ENCODE measurements around the gene DHX16.

DHX16 gene

DNA sequence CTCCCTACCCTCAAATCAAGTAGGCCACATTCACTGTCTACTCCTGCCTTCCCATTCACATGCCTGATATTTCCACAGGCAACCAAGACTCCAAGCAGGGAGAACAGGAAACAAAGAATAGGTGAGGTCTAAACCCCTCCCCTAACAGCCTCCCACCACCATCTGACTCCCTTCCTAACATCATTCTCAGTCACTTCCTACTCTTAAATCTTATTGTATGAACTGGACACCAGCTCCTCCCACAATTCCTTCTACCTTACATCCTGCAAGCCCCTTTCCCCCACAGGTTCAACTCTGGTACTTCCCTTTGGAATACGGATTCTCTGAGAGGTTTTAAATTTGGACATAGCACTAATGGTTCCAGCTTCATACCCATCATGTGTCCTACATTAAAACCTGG is 26.8 kb downstream of the DHX16 start:
- no peak for DNase-seq (ENCODE audit: low read depth)
- H3K4me3 ChIP-seq (ENCODE audit: control insufficient read depth, low read depth, low read length), result no peak overlapping the region
- TF ChIP-seq, protein P1, sequence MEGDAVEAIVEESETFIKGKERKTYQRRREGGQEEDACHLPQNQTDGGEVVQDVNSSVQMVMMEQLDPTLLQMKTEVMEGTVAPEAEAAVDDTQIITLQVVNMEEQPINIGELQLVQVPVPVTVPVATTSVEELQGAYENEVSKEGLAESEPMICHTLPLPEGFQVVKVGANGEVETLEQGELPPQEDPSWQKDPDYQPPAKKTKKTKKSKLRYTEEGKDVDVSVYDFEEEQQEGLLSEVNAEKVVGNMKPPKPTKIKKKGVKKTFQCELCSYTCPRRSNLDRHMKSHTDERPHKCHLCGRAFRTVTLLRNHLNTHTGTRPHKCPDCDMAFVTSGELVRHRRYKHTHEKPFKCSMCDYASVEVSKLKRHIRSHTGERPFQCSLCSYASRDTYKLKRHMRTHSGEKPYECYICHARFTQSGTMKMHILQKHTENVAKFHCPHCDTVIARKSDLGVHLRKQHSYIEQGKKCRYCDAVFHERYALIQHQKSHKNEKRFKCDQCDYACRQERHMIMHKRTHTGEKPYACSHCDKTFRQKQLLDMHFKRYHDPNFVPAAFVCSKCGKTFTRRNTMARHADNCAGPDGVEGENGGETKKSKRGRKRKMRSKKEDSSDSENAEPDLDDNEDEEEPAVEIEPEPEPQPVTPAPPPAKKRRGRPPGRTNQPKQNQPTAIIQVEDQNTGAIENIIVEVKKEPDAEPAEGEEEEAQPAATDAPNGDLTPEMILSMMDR (IDR thresholded peaks at IDR 0.05; ENCODE audit: control insufficient read depth, insufficient read depth, low read depth, low read length, missing control alignments), result no peak

DNA sequence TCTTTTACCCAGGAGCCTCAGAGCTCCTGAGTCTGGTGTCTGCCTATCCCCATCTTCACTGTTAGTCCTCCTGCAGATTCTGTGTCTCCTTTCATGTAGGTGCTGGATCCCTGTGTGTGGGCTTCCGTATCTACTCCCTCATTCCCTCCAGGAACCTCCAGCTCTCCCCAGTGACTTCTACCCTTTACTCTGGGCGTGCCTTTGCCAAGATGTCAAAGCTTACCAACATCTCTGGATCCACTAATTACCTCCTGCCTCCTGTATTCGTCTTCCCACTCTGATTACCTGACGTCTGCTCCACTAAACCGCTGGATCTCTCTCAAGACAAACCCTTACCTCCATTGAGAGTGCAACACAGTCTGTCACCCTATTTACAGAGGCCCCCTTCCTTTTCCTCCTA is 28.0 kb downstream of the DHX16 start:
- TF ChIP-seq, protein P1 (IDR thresholded peaks at IDR 0.05; ENCODE audit: control insufficient read depth, insufficient read depth, low read depth, low read length, missing control alignments), result no peak
- no peak overlapping the region for H3K4me3 ChIP-seq (ENCODE audit: control insufficient read depth, low read depth, low read length)
- no peak for DNase-seq (ENCODE audit: low read depth)

DNA sequence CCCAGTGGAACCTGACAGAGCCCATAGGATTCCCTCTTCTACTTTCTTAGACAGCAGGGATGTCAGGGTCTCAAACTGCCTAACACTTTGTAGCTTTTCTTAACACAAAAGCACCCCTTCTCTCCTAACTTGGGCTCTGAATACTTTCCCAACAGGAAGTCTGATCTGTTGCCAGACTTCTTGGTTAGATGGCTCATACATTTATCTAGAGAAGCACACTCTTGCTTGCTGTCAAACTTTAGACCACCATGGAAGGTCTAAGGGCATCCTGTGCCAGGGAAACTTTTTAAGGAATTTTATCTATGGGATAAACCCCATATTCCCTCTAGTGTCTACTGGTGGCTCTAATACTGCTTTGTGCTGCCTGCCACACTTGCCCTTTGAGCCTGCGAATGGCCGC is 29.1 kb downstream of the DHX16 start:
- DNase-seq (ENCODE audit: low read depth), result no peak
- TF ChIP-seq, protein P1 (IDR thresholded peaks at IDR 0.05; ENCODE audit: control insufficient read depth, insufficient read depth, low read depth, low read length, missing control alignments), result no peak
- H3K4me3 ChIP-seq (ENCODE audit: control insufficient read depth, low read depth, low read length), result no peak overlapping the region

DNA sequence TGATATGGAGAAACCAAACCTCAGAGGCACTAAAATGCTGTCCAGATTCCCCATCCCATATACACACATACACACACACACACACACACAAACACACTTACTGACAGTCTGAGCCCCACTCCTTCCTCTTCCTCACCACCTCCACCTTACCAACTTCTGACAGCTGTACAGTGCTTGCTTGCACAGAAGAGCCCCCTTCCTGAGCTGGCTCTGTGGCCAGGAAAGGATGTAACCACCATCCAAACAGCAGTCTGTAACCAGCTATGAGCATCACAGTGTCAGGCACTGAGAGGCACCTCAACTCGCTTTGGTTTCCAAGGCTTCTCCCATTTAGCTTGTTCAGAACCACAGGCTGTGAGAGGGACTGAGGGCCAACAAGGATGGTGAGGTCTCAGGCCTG is 31.8 kb downstream of the DHX16 start:
- DNase-seq (ENCODE audit: low read depth), result no peak
- TF ChIP-seq, protein P1 (IDR thresholded peaks at IDR 0.05; ENCODE audit: control insufficient read depth, insufficient read depth, low read depth, low read length, missing control alignments), result no peak
- H3K4me3 ChIP-seq (ENCODE audit: control insufficient read depth, low read depth, low read length), result no peak overlapping the region

DNA sequence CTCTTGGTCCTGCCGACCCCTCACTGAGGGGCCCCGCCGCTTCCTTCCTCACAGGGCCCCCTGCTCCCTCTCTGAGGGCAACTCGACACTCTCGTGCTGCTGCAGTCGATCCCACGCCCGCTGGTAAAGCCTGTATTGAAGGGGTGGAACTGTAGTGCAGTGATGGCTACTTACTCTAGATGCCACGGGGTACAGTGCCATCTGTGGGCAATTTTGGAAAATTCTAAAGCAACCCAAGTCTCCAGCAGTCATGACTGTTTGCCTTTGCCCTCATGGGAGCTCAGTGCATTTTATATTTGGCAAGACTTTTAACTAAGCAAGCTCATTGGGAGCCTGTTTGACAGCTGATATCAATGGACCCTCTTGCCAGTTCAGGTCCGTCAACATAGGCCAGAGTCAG is 32.3 kb downstream of the DHX16 start:
- no peak overlapping the region for H3K4me3 ChIP-seq (ENCODE audit: control insufficient read depth, low read depth, low read length)
- no peak for DNase-seq (ENCODE audit: low read depth)
- TF ChIP-seq, protein P1 (IDR thresholded peaks at IDR 0.05; ENCODE audit: control insufficient read depth, insufficient read depth, low read depth, low read length, missing control alignments), result no peak

DNA sequence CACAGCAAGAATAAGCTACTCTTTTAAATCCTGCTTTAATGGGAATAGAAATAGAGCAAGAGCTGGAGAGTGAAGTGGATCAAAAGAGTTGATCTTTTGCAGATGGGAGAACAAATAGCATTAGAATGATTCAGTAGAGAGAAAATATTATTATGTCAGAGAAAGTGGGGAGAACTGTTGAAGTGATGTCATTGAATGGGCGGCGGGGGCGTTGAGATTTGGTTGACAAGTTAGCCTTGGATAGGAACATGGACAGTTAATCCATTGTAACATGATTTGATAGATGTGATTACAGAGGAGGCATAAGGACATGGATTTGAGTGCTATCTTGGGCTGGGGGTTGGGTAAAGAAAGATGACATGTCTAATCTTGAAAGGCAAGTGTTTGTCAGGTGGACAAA is 37.0 kb downstream of the DHX16 start:
- TF ChIP-seq, protein P1 (IDR thresholded peaks at IDR 0.05; ENCODE audit: control insufficient read depth, insufficient read depth, low read depth, low read length, missing control alignments), result no peak
- H3K4me3 ChIP-seq (ENCODE audit: control insufficient read depth, low read depth, low read length), result no peak overlapping the region
- no peak for DNase-seq (ENCODE audit: low read depth)

Measured in AG09309 (cell line).